ENCODE data around the gene MUC13. TPM values are rescaled to one million over a fixed set of nuclear protein-coding genes. Genes with fewer than 3 reads are reported as not detected.

Gene MUC13
- polyA plus RNA-seq, 2 of the 4 experiments (the other 2 are of a cell fraction) = 5.5 to 8.8 TPM

DNA sequence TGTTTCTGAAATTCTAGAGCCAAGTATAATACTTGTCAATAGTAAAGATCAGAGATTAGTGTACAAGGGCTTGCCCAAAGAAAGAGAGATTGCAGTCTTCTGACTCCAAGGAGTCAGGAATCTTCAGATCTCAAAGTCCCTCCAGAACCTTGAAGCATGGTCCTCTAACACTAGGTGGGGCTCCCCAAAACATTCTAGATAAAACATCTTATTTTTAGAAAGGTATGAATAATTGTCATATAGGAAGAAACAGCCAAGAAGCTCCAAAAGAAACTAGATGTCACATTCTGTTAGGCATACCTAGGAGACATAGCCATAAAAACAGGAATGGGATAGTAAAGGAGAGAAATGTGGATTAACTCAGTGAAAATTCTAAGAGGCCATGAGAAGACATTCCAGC lies 10.7 kb downstream of the MUC13 start:
- no peak overlapping the region for H3K4me2 ChIP-seq
- ChIA-PET POLR2A (no interaction called here), CTCF (interaction anchor here (0.6 to 2.6 kb wide), 6 partner anchors 12 to 47 kb away, joined by 3 to 13 read pairs (median 4); no protein-coding TSS in a partner anchor)
- FAIRE-seq = no peak
- H3K4me3 ChIP-seq = no peak overlapping the region
- peak in 1 of 2 experiments; percentile 19 for DNase-seq (ENCODE audit: low read depth in 1 of 2, low spot score in 1 of 2)
- TF ChIP-seq, protein P1, sequence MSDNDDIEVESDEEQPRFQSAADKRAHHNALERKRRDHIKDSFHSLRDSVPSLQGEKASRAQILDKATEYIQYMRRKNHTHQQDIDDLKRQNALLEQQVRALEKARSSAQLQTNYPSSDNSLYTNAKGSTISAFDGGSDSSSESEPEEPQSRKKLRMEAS (IDR thresholded peaks at IDR 0.05) = no peak
- no peak for TF ChIP-seq NPAS2 (CRISPR knock-in tag; IDR thresholded peaks at IDR 0.05; ENCODE audit: borderline replicate concordance)
- no peak for TF ChIP-seq FOXS1 (CRISPR knock-in tag; IDR thresholded peaks at IDR 0.05)
- no peak for TF ChIP-seq PHF8 (IDR thresholded peaks at IDR 0.05; ENCODE audit: borderline replicate concordance, low read depth)
- TF ChIP-seq JUNB (IDR thresholded peaks at IDR 0.05) = no peak
- TF ChIP-seq POLR2AphosphoS2 (conservative IDR thresholded peaks at IDR 0.05; ENCODE audit: low read length) = no peak
- TF ChIP-seq, protein P2, sequence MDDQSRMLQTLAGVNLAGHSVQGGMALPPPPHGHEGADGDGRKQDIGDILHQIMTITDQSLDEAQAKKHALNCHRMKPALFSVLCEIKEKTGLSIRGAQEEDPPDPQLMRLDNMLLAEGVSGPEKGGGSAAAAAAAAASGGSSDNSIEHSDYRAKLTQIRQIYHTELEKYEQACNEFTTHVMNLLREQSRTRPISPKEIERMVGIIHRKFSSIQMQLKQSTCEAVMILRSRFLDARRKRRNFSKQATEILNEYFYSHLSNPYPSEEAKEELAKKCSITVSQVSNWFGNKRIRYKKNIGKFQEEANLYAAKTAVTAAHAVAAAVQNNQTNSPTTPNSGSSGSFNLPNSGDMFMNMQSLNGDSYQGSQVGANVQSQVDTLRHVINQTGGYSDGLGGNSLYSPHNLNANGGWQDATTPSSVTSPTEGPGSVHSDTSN (IDR thresholded peaks at IDR 0.05) = no peak
- TF ChIP-seq HOXB5 (CRISPR knock-in tag; IDR thresholded peaks at IDR 0.05) = no peak
- TF ChIP-seq NFE2L2 (conservative IDR thresholded peaks at IDR 0.05; ENCODE audit: low read length) = no peak
- TF ChIP-seq KDM5A (IDR thresholded peaks at IDR 0.05) = no peak
- TF ChIP-seq GATA3 (IDR thresholded peaks at IDR 0.05; ENCODE audit: borderline replicate concordance) = no peak
- TF ChIP-seq ZC3H11A (IDR thresholded peaks at IDR 0.05) = no peak
- TF ChIP-seq, protein P3, sequence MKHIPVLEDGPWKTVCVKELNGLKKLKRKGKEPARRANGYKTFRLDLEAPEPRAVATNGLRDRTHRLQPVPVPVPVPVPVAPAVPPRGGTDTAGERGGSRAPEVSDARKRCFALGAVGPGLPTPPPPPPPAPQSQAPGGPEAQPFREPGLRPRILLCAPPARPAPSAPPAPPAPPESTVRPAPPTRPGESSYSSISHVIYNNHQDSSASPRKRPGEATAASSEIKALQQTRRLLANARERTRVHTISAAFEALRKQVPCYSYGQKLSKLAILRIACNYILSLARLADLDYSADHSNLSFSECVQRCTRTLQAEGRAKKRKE (CRISPR knock-in tag; IDR thresholded peaks at IDR 0.05; ENCODE audit: low read depth) = no peak
- TF ChIP-seq MAFK (IDR thresholded peaks at IDR 0.05; ENCODE audit: partially characterized antibody) = no peak
- TF ChIP-seq EHMT2 (IDR thresholded peaks at IDR 0.05; ENCODE audit: low read depth) = no peak
- TF ChIP-seq, protein P4, sequence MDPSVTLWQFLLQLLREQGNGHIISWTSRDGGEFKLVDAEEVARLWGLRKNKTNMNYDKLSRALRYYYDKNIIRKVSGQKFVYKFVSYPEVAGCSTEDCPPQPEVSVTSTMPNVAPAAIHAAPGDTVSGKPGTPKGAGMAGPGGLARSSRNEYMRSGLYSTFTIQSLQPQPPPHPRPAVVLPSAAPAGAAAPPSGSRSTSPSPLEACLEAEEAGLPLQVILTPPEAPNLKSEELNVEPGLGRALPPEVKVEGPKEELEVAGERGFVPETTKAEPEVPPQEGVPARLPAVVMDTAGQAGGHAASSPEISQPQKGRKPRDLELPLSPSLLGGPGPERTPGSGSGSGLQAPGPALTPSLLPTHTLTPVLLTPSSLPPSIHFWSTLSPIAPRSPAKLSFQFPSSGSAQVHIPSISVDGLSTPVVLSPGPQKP (IDR thresholded peaks at IDR 0.05; ENCODE audit: low read depth, low read length) = no peak
- H3K9me3 ChIP-seq = no peaks in the 10 kb centered on the region
- no peak overlapping the region for H3K27ac ChIP-seq
- peak; percentile 60 to 65; a peak in 4 of 6 replicates for ATAC-seq
- peaks cover 9% of the 10 kb centered on the region; the same call in 1 of the 3 replicates for H3K4me1 ChIP-seq

DNA sequence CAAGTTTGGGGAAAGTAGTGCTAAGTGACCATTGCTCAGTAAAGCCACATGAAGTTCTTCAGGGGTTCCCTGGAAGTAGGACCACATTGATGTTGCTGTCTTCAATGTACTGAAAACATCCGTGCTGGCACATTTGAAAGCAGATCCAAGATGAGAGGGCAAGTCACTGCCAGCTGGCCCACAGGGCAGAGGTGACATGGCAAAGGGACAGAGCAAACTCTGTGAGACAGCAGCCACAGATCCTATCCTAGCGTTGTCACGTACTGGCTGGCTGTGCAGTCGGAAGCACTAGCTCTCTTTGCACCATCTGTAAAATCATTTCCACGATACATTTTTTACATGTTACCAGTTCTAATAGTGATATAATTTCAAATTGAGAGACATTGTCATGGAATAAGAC lies 13.8 kb downstream of the MUC13 start:
- no peak overlapping the region for H3K4me3 ChIP-seq
- no peaks in the 10 kb centered on the region for H3K4me1 ChIP-seq
- no peak overlapping the region for H3K4me2 ChIP-seq
- DNase-seq (ENCODE audit: low read depth in 1 of 2, low spot score in 1 of 2) (no peak), ATAC-seq (no peak), FAIRE-seq (no peak)
- no peak overlapping the region for H3K27ac ChIP-seq
- WGBS (ENCODE audit: missing lambda C conversion rate) = 91% methylated on average over 5 of the region's 5 CpGs
- H3K9me3 ChIP-seq = no peaks in the 10 kb centered on the region
- TF ChIP-seq POLR2A (IDR thresholded peaks at IDR 0.05; ENCODE audit: low read length) (no peak), KDM5A (IDR thresholded peaks at IDR 0.05) (no peak), NFE2L2 (conservative IDR thresholded peaks at IDR 0.05; ENCODE audit: low read length) (no peak), EHMT2 (IDR thresholded peaks at IDR 0.05; ENCODE audit: low read depth) (no peak), TP53 (CRISPR knock-in tag; IDR thresholded peaks at IDR 0.05) (no peak), HOXA7 (CRISPR knock-in tag; IDR thresholded peaks at IDR 0.05) (no peak), HOXB13 (CRISPR knock-in tag; IDR thresholded peaks at IDR 0.05; ENCODE audit: low read depth) (no peak)
- TF ChIP-seq, protein P5, sequence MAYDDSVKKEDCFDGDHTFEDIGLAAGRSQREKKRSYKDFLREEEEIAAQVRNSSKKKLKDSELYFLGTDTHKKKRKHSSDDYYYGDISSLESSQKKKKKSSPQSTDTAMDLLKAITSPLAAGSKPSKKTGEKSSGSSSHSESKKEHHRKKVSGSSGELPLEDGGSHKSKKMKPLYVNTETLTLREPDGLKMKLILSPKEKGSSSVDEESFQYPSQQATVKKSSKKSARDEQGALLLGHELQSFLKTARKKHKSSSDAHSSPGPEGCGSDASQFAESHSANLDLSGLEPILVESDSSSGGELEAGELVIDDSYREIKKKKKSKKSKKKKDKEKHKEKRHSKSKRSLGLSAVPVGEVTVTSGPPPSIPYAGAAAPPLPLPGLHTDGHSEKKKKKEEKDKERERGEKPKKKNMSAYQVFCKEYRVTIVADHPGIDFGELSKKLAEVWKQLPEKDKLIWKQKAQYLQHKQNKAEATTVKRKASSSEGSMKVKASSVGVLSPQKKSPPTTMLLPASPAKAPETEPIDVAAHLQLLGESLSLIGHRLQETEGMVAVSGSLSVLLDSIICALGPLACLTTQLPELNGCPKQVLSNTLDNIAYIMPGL (CRISPR knock-in tag; IDR thresholded peaks at IDR 0.05; ENCODE audit: borderline replicate concordance) = no peak
- ChIA-PET CTCF (interaction anchor here (0.6 to 2.4 kb wide), 3 partner anchors 19 to 160 kb away, joined by 3 to 10 read pairs (median 10); no protein-coding TSS in a partner anchor), POLR2A (no interaction called here)
